HG03432 (cell line): ENCODE results near the gene HDAC10.
"Not testable (repeated sequence)": the region's sequence is repeated elsewhere in the genome, so short reads cannot be mapped to it uniquely, and the experiment has no call there.

Experiments
- ATAC-seq: cut with Tn5 transposase; IDR thresholded peaks from one replicate; pipeline ENCODE4 v1.9.1; 2021; ENCODE audit warnings: mild to moderate bottlenecking, moderate library complexity; ENCODE audit not compliant: unreplicated experiment

Gene HDAC10

GRCh38 chr22:50286275-50286674, 35.2 kb upstream of the HDAC10 start:
- ATAC-seq: no peak

- no peak for ATAC-seq
Observed at GRCh38 chr22:50285568-50286229, 34.6 kb upstream of the HDAC10 start.

DNA sequence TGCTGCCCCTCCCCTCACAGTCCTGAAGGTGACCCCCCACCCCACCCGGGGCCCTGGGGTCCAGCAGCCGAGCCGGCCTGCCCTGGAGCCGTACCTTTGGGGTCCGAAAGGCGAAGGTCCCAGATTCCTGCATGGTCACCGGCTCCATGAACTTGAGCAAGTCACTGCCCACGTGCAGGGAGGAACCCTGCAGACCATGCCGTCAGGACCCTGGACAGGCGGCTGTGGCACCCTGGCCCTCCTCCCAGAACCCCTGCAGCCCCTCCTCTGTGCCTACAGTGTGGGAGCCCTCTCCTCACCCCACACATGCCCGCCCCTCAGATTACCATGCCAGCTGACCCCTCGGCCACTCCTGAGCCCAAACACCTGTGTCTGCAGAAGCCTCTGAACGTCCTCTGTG, 33.4 kb upstream of the HDAC10 start:
- no peak for ATAC-seq

GRCh38 chr22:50283821-50284220, 32.8 kb upstream of the HDAC10 start:
- no peak for ATAC-seq

DNA sequence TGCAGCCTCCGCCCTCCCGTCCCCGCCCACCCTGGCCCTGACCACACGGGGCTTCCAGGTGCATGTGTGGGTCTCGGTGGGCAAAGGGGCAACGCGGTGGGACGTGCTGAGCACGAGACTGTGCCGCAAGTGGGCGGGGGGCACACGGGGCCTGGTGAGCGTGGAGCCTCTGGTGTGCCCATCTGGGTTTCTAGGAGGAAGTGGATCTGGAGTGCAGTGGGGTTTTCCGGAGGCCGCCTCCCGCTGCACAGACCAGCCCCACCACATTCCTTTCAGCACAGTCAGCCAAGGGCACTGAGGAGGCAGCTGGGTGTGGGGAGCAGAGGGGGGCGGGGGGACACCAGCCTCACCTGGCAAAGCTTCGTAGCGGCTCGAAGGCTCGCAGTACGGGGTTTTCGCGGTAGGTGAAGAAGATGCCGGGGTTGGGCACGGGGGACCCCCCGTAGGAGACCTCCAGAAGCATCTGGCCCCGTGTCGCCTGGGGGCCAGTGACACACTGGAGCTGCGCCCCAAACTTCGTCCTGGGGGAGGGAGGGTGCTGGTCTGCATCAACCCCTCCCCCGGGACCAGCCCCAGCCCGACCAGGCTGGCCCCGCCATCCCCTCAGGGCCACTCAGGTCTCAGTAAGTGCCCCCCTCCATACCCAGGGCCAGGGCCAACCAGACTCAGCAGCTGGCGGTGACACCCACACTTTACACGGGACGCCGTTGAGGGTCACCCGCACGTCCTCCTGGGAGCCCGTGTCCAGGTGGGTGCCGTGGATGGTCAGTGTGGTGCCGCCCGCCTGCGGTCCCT, 31.5 kb upstream of the HDAC10 start:
- ATAC-seq: no peak

GRCh38 chr22:50281957-50282356, 30.9 kb upstream of the HDAC10 start:
- no peak for ATAC-seq

DNA sequence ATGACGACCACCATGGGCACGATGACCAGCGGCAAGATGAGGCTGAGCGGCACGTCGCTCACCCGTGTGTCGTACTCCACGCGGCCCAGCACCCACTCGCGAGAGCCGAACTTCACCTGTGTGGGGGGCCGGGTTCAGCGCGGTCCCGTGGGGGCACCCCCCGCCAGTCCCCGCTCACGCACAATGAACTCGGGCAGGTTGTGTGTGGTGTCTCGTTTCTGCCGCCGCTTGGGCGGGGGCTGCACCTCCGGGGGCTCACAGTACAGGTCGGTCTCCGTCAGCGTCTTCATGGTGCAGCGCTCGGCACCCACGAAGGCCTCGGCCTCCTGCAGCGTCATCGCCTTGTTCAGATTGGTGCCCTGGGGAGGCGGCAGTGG, 30.3 kb upstream of the HDAC10 start:
- ATAC-seq: no peak

GRCh38 chr22:50280708-50281383, 29.8 kb upstream of the HDAC10 start:
- ATAC-seq: no peak

DNA sequence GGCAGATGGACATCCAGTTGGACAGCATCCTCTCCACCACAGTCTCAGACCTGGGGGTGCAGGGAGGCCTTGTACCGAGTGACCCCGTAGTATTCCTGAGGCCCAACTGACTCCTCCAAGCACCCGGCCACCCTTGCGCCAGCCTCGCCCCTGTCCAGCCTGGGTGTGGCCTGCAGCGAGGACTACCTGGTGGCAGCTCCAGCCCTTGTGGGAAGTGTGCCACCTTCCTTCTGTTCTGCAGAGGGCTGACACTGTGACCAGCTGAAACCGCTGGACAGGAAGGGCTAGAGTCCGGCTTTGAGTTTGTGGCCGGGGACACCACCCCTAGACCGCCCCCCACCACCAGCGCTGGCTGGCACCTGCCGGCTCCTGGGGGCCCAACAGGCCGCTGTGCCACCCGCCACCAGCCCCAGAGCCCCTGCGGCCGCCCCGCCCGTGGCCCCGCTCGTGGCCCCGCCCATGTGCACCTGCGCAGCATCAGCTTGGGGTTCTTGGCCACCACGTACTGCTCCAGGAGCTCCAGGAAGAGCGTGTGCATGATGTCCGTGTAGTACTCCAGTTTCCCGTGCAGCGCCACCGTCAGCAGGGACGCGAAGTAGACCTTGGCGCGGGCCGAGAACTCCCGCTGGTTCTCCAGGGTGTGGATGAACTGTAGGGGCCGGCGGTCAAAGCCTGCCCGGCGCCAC, 29.1 kb upstream of the HDAC10 start:
- no peak for ATAC-seq

- ATAC-seq: no peak
Observed at GRCh38 chr22:50278956-50279619, 28.0 kb upstream of the HDAC10 start.

- ATAC-seq: no peak
Observed at GRCh38 chr22:50278461-50278860, 27.4 kb upstream of the HDAC10 start.

DNA sequence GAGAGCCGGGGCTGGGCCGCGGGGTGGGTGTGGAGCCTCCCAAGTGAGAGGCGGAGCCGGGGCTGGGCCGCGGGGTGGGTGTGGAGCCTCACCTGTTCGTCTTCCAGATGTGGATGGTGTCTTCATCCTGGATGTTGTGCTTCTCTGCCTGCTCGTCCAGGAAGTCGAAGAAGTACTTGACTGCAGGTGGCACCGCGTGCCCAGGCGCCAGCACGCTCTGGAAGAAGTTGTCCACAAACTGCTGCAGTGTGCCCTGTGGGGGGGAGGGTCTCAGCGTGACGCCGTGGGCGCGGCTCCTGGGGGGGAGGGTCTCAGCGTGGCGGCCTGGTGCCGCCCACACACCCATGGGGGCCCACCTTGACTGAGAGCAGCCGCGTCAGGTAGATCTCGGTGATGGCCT, 26.7 kb upstream of the HDAC10 start:
- no peak for ATAC-seq

DNA sequence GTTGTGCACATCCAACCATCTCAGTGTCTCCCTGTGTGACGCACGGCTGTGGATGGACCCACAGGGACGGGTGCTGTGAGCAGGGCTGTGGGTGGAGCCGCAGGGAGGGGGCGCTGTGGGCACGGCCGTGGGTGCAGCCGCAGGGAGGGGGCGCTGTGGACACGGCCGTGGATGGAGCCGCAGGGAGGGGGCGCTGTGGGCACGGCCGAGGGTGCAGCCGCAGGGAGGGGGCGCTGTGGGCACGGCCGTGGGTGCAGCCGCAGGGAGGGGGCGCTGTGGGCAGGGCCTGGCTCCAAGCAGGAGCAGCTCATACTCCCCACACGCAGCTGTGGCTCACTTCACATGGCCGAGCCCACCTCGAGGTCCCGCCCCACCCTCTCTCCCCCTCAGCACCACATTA, 25.1 kb upstream of the HDAC10 start:
- ATAC-seq: no peak

GRCh38 chr22:50275181-50276055, 24.4 kb upstream of the HDAC10 start:
- ATAC-seq: no peak

DNA sequence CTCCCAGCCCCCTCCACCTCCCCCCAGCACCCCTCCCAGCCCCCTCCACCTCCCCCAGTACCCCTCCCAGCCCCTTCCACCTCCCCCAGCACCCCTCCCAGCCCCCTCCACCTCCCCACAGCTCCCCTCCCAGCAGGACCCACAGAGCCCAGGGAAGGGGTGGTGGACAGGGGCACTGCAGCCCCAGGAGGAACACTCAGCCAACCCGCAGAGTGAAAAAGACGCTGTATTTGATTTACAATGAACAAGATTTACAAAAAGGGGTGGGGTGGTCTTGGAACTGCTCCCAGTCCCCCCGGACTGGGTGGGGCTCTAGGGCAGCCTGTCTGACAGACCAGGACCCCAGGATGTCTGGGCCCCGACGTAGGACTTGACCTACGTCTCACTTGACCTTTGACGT, 23.7 kb upstream of the HDAC10 start:
- ATAC-seq: no peak

GRCh38 chr22:50274311-50274710, 23.2 kb upstream of the HDAC10 start:
- ATAC-seq: no peak

DNA sequence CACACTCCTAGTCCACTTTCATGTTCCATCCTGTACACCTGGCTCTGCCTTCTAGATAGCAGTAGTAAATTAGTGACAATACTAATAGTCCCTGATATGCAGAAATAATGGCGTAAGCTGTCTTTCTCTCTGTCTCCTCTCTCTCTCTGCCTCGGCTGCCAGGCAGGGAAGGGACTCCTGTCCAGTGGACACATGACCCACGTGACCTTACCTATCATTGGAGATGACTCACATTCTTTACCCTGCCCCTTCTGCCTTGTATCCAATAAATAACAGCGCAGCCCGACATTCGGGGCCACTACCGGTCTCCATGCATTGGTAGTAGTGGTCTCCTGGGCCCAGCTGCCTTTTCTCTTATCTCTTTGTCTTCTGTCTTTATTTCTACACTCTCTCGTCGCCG, 22.7 kb upstream of the HDAC10 start:
- not testable (repeated sequence) for ATAC-seq

DNA sequence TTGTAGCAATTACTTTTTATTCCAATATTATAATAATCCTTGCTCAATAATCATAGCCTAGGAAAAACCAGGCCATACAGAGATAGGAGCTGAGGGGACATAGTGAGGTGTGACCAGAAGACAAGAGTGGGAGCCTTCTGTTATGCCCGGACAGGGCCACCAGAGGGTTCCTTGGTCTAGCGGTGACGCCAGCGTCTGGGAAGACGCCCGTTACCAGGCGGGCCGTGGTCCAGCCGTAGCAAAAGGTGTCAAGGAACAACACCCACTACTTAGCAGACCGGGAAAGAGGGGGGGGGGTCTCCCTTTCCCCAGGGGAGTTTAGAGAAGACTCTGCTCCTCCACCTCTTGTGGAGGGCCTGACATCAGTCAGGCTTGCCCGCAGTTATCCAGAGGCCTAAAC, 22.3 kb upstream of the HDAC10 start:
- not testable (repeated sequence) for ATAC-seq

- no peak for ATAC-seq
Observed at GRCh38 chr22:50272044-50272802, 21.2 kb upstream of the HDAC10 start.
